HTERT RPE-1 (cell line): Measurements from ENCODE around the gene RPS6KA4.
"Not testable (repeated sequence)": the region's sequence is repeated elsewhere in the genome, so short reads cannot be mapped to it uniquely, and the experiment has no call there.

Experiments used
- in situ Hi-C: fragments of 300-500 bp; cut with MboI; formaldehyde crosslinking; loops from 4 replicates; pipeline ENCODE4 v1.14.3; 2020; ENCODE audit warnings: low sequenced_read_pairs

Gene RPS6KA4

GRCh38 chr11:64413417-64413816, 54.5 kb downstream of the RPS6KA4 start:
- in situ Hi-C loops: no loop called here

GRCh38 chr11:64415286-64415685, 56.3 kb downstream of the RPS6KA4 start:
- in situ Hi-C loops: no loop called here

- in situ Hi-C loops: no loop called here
Measured at GRCh38 chr11:64415996-64416728, 57.2 kb downstream of the RPS6KA4 start.

- in situ Hi-C loops: not testable (repeated sequence)
Measured at GRCh38 chr11:64418233-64418632, 59.3 kb downstream of the RPS6KA4 start.

- in situ Hi-C loops: no loop called here
Measured at GRCh38 chr11:64419257-64419790, 60.4 kb downstream of the RPS6KA4 start.

- in situ Hi-C loops: no loop called here
Measured at GRCh38 chr11:64419818-64420485, 61.0 kb downstream of the RPS6KA4 start.
